Retinal pigment epithelial cell (primary cell): ENCODE results near the gene EXOC6B.
A peak's percentile ranks its signal among the peaks of the same experiment; 100 is the strongest.

Experiments used
- DNase-seq: peaks from one replicate; pipeline ENCODE4 v3.0.0-alpha.2; 2010; ENCODE audit warnings: low read depth
- H3K4me3 ChIP-seq: 2 replicates; pipeline ENCODE4 v1.5.1; 2011; ENCODE audit warnings: mild to moderate bottlenecking, low read length, control low read depth, moderate library complexity
- TF ChIP-seq, protein P1 (sequence below): conservative IDR thresholded peaks from 2 replicates; pipeline ENCODE4 v1.5.1; 2011; ENCODE audit warnings: low read depth, low read length, control low read depth, inconsistent platforms

Gene EXOC6B

DNA sequence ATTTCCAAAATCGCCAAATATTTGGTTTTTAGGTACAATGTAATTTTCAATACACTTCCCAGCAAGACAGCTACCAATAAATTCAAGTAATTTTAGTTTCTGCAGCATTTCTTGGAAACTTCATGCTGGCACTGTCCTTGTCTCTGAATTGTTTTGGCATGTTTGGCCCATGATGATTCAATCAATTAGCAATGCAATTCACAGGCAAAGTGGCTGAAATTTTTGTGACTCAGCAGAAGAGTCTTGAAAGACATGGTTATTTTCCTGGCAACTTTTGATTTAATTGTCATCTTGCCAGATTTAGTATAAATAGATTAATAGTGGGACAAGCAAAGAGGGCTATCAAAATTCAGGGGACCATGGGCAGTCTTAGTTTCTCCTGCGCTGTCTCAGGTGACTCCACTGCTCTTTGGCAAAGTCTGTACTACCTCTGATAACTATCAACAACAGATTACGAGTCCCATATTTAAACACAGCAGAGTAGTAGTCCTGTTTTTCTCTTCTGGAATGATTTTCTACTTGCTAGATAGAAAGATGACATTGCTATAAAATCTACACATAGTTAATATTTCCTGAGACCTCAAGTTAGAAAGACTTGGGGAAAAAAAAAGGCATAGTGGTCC lies 589.3 kb downstream of the EXOC6B start:
- TF ChIP-seq, protein P1, sequence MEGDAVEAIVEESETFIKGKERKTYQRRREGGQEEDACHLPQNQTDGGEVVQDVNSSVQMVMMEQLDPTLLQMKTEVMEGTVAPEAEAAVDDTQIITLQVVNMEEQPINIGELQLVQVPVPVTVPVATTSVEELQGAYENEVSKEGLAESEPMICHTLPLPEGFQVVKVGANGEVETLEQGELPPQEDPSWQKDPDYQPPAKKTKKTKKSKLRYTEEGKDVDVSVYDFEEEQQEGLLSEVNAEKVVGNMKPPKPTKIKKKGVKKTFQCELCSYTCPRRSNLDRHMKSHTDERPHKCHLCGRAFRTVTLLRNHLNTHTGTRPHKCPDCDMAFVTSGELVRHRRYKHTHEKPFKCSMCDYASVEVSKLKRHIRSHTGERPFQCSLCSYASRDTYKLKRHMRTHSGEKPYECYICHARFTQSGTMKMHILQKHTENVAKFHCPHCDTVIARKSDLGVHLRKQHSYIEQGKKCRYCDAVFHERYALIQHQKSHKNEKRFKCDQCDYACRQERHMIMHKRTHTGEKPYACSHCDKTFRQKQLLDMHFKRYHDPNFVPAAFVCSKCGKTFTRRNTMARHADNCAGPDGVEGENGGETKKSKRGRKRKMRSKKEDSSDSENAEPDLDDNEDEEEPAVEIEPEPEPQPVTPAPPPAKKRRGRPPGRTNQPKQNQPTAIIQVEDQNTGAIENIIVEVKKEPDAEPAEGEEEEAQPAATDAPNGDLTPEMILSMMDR: no peak
- DNase-seq: peak; percentile 33
- H3K4me3 ChIP-seq: no peak overlapping the region

DNA sequence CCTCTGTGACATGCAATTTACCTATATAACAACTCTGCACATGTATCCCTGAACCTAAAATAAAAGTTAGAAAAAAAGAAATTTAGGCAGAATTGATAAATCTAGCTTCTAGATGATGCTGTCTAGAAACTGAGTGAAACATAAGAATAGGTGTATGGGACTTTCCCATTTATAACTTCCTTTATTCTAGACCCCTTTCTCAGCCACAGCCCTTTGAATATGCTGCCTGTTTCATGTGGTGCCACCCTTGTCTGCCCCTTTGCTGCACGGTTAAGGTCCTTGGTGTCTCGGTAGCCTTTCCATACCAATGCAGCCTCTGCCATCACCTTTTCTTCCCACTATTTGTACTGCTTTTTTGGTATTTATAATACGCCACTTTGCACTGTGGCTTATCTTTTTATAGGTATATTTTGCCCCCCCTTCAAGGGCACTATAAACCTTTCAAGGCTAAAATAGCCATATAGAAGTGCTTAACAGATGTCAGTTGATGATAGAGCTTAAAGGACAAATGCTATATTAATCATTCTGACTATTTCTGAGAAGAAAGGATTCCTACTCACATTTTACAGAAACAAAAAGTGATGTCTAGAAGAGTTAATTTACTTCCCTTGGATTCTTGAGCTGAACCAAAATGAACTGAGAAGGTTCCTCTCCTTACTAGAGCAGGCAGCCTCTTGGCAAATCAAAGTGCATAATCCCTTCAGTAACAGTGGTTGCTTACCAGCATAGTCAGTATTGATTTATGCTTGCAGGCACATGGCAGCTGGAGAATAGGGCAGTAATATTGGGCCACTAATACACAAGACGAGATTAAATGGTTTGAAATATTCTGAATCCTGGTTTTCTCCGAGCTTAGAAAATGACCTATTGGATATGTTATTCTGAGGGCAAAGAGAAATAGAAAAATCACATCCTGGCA lies 590.1 kb downstream of the EXOC6B start:
- H3K4me3 ChIP-seq: no peak overlapping the region
- TF ChIP-seq, protein P1: no peak
- DNase-seq: no peak

DNA sequence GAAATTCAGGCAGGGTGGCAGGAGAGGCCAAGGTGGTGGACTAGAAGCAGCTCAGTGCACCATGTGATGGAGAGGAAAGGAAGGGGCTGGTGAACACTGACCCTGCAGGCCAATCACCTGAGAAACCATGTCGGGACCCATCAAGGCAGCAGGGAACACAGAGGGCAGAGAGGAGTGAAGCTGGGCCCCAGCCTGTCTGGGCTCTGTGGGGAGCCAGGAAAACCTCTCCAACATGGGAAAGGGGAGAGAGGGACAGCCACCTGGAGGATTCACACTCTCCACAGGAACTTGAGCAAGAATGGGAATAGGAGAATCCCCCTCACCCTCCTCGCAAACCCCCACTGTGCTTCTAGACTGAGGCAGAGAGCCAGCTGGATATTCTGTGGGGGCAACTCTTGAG lies 592.6 kb downstream of the EXOC6B start:
- no peak overlapping the region for H3K4me3 ChIP-seq
- DNase-seq: no peak
- TF ChIP-seq, protein P1: no peak

DNA sequence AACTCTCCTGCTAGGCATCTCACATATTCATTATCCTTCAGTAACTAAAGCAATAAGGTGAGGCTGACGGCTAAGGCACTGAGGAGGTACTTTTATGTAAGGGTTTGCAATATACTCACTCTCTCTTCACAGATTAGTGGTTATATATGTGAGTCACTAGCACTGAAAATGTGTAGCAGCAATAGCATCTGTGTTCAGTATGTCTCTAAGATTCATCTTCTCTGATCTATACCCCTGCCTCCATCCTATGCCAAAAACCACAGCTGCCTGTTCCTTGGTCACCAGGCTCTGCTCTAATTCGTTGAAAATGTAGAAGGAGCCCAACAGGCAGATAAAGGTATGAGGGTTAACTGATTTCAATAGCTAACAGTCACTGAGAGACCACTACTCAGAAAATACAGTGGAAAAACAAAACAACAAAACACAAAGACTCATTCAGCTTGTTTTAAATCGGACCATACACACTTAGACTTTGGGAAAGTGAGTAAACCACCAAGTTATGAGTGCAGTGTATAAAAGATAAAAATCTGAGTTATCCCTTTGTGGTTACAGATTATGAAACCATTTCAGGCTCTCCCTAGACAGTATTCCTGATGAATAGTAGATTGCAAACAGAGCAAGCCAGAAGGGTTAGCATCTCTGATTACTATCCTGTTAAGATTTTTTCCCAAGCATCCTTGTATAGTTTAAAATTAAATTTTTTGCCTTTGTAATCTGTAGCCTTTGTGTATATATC lies 602.8 kb downstream of the EXOC6B start:
- H3K4me3 ChIP-seq: no peak overlapping the region
- TF ChIP-seq, protein P1: no peak
- no peak for DNase-seq

DNA sequence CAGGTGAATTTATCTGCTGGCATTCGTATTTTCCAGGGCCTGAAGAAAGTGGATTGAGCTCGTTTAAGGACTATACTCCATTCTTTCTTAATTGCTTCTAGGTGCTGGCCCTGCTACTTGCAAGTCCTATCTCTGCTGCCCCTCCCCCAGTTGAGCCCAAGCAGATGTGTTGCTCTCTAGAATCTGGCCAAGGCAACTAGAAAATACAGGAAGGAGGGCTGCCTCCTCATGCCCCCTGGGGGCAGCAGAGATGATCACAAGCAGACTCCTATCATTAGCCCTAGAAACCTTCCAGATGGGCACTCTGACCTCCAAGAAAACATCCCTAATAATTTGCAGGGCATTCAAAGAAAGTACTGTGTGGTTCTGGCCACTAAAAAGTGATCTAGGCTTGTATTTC lies 605.7 kb downstream of the EXOC6B start:
- no peak for DNase-seq
- TF ChIP-seq, protein P1: peak; percentile 37
- H3K4me3 ChIP-seq: no peak overlapping the region

DNA sequence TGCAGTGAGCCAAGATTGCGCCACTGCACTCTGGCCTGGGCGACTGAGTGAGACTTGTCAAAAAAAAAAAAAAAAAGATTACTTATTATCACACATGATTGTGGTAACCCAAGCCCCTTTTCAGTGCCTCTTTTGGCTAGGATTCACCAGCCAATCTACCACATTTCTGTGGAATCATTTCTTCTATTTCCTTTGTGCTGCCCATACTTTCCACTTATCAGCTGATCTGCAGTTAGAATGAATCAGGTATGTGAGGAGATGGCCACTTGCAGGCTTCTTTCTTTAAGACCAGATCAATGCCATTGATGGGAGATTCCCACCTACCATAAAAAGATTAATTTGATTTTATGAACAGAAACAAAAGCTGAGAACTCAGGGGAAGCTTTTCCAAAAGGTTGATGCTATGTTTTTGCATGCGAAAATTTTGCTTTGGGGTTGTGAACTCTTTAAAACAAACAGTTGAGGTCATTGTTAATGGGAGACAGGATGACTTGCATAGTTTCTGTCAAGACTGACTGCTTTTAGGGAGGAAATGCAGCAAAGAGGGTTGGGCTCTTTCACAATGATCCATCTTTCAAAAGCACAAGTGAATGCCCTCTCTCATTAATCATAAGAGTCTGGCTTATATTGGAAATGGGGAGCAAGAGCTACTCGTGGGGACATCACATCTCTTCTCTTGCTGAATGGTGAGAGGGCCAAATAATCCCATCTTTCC lies 611.2 kb downstream of the EXOC6B start:
- no peak overlapping the region for H3K4me3 ChIP-seq
- DNase-seq: no peak
- TF ChIP-seq, protein P1: no peak
